Midbrain (tissue), 1 donor: ENCODE measurements around the gene G3BP1.
"Not testable (repeated sequence)": the region's sequence is repeated elsewhere in the genome, so short reads cannot be mapped to it uniquely, and the experiment has no call there.

Experiments used
- DNase-seq: peaks from one replicate; lab custom pipeline; 2025; lab: John Stamatoyannopoulos, UW

G3BP1 gene

GRCh38 chr5:151798674-151799073 is 26.9 kb downstream of the G3BP1 start:
- DNase-seq: no peak

- no peak for DNase-seq
These were observed 27.7 kb downstream of the G3BP1 start for GRCh38 chr5:151799407-151799806.

- DNase-seq: no peak
These were observed 28.8 kb downstream of the G3BP1 start for GRCh38 chr5:151800532-151800931.

GRCh38 chr5:151805414-151806223 is 33.9 kb downstream of the G3BP1 start:
- no peak for DNase-seq

GRCh38 chr5:151808451-151809169 is 36.9 kb downstream of the G3BP1 start:
- DNase-seq: no peak

- DNase-seq: no peak
These were observed 38.7 kb downstream of the G3BP1 start for GRCh38 chr5:151810449-151810848.

GRCh38 chr5:151810897-151811296 is 39.1 kb downstream of the G3BP1 start:
- no peak for DNase-seq

GRCh38 chr5:151811593-151812321 is 40.0 kb downstream of the G3BP1 start:
- no peak for DNase-seq

GRCh38 chr5:151812757-151813309 is 41.1 kb downstream of the G3BP1 start:
- DNase-seq: no peak

- DNase-seq: no peak
These were observed 43.3 kb downstream of the G3BP1 start for GRCh38 chr5:151815051-151815450.

GRCh38 chr5:151819830-151820229 is 48.1 kb downstream of the G3BP1 start:
- DNase-seq: no peak

- DNase-seq: no peak
These were observed 48.5 kb downstream of the G3BP1 start for GRCh38 chr5:151820271-151820670.

GRCh38 chr5:151820903-151821302 is 49.1 kb downstream of the G3BP1 start:
- DNase-seq: peak; percentile 9

- DNase-seq: no peak
These were observed 50.4 kb downstream of the G3BP1 start for GRCh38 chr5:151822141-151822540.

GRCh38 chr5:151825445-151825844 is 53.7 kb downstream of the G3BP1 start:
- DNase-seq: peak; percentile 70

GRCh38 chr5:151829370-151829769 is 57.6 kb downstream of the G3BP1 start:
- no peak for DNase-seq

GRCh38 chr5:151832843-151833242 is 61.1 kb downstream of the G3BP1 start:
- not testable (repeated sequence) for DNase-seq

- no peak for DNase-seq
These were observed 75.0 kb downstream of the G3BP1 start for GRCh38 chr5:151846765-151847164.

GRCh38 chr5:151847871-151848270 is 76.1 kb downstream of the G3BP1 start:
- DNase-seq: no peak

- no peak for DNase-seq
These were observed 83.9 kb downstream of the G3BP1 start for GRCh38 chr5:151855701-151856100.

- no peak for DNase-seq
These were observed 85.1 kb downstream of the G3BP1 start for GRCh38 chr5:151856861-151857260.

- not testable (repeated sequence) for DNase-seq
These were observed 89.1 kb downstream of the G3BP1 start for GRCh38 chr5:151860867-151861266.
